HG03457 (cell line): Measurements from ENCODE around the gene DDX18.
"Not testable (repeated sequence)": the region's sequence is repeated elsewhere in the genome, so short reads cannot be mapped to it uniquely, and the experiment has no call there.

ENCODE experiments used
- ATAC-seq: cut with Tn5 transposase; IDR thresholded peaks from one replicate; pipeline ENCODE4 v1.9.1; 2021; ENCODE audit warnings: moderate number of reproducible peaks; ENCODE audit not compliant: unreplicated experiment

DDX18 gene

DNA sequence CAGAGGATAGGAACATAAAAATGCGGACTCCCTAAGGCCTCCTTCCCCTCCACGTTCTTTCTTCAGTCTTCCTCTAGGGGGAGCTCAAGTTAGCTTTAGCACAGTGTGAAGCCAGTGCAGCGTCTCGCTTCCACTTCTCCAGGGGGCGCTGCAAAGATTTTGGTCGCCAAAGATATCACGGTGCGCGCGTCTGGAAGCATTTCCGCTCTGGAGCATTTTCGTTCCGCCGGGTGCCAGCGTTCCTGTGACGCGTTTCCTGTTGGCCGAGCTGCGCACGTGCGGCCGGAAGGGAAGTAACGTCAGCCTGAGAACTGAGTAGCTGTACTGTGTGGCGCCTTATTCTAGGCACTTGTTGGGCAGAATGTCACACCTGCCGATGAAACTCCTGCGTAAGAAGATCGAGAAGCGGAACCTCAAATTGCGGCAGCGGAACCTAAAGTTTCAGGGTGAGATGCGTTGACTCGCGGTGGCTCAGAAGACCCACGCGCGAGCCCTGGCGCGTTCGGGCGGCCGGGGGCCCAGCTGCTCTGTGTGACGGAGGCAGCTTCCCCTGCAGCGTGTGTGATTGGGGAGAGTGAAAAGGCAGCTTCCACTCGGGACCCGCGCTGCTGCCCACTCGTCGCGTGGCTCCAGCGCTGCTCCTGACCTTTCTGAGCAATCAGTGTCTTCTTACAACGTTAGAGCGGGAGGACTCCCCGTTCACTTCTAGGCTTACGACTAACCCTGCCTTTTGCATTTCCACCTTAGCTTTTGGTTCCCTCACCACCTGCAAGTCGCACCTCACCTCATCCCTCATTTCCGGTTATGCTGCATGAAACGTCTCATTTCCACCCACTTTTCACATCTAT, at the start of gene DDX18:
Gene DDX18 (plus strand): TSS at position 275 of the 848 bp plus-strand sequence. CDS start 87 bp downstream, at position 362.
- ATAC-seq = peak; percentile 96

DNA sequence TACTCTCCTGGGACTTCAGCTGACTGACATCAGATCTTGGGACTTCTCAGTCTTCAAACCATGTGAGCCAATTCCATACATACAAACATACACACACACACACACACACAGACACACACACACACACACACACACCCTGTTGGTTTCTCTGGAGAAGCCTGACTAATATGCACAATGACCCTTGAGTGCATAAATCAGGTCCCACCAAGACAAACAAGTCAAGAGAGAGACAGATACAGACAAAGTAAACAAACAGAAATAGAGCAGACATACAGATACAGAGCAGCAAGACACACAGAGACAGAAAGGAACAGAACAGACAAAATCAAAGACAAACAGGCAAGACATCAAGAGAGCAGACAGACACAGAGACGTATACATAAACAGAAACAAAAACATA, 43.8 kb upstream of the DDX18 start:
- no peak for ATAC-seq

DNA sequence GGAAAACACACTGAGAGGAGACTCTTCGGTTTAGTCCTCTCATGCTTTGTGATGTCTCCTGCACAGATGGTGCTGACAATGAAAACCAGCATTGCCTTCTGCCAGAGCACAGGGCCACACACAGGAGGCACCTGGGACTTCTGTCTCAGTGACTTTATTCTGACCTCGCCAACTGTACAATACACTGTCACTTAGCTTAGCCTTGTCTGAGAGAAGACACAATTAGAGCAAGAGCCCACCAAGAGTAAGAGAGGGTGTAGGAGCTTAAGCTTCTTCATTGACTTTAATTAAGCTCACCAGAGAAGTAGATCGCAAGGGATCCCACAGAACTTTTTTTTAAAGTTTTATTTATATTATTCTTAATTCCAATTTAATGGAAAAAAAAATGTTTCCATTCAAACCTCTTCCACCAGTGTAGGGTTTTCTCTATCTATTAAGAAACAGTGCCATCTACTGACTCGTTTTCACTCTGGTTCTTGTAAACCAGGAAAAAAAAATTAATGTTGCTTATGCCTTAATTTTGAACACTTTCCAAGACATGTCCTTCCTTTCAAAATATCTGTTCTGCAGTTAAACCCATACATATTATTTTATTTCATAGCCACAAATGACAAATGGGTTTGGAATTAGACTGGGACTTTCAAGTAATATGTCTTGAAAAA, 42.4 kb upstream of the DDX18 start:
- no peak for ATAC-seq

DNA sequence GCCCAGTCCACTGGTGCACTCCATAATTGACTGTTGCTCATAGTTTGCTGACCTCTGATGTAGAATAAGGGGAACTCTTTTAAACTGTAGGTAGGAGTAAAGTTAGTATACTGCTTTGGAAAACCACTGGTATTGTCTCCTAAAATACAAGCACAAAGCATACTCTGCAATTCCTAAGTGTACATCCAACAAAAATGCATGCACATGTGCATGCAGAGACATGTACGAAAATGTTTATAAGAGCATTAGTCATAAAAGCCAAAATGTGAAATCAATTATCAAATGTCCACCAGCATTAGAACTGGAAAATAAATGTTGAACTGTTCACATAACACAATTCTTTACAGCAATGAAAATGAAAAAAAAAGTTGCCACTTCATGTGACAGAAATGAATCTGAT, 39.8 kb upstream of the DDX18 start:
- no peak for ATAC-seq

DNA sequence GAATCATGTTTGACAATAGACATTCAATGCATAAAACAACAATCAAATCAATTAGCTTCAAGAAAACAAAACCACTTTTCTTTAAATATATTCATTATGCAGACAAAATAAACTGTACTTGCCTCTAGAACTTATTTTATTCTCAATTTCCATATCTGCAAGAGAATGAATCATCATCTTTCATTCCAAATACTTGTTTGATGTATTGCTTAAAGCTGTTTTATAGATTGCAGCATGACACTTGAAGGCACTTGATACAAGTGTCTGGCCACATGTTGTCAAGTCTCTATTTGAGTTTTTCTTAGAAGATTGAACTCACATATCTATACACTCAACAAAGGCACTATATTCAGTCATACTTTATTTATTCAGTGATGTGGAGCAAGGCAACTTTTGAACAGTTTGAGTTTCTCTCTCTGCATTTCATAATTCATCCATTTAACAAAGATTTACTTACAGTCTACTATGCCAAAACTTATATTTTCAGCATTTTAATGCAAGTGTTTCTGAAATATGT, 38.7 kb upstream of the DDX18 start:
- no peak for ATAC-seq

DNA sequence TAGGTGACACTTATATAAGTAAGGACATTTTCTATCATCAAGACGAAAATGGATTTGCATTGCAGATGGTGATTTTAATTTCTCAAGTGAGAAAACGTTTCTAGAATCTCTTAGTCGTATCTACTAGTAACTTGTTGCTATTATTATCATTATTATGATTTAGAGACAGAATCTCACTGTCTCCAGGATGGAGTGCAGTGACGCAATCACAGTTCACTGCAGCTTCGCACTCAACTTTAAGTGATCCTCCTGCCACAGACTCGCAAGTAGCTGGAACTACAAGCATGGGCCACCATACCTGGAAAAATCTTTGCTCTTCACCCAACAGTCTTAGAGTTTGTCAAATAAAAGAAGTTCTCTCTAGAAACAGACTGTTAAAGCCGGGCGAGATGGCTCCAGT, 37.6 kb upstream of the DDX18 start:
- no peak for ATAC-seq

DNA sequence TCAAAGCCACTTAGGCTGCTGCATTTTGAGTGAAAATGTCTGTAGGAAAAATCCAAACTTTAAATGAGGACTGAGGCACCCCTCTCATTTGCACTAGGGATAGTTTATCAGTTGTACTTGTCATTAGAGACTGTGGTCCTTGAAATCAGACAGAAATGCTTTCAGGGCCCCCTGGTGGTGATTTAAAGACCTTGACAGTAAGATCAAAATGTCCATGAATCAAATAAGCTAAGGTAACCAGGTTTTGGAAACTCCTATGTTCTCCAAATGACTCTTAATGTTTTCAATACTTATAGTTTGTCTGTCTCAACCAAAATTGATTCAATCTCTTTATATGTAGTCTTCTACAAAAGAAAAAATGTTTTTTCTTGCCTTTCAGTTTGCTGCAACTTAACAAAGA, 28.8 kb upstream of the DDX18 start:
- ATAC-seq = peak; percentile 61

DNA sequence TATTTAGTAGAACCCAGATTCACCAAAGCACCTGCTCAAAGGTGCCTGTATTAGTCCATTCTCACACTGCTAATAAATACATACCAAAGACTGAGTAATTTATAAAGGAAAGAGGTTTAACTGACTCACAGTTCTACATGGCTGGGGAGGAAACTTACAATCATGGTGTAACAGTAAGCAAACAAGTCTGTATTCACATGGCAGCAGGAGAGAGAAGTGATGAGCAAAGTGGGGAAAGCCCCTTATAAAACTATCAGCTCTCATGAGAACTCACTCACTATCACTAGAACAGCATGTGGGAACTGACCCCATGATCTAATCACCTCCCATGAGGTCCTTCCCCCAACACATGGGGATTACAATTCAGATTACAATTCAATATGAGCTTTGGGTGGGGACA, 28.0 kb upstream of the DDX18 start:
- no peak for ATAC-seq

DNA sequence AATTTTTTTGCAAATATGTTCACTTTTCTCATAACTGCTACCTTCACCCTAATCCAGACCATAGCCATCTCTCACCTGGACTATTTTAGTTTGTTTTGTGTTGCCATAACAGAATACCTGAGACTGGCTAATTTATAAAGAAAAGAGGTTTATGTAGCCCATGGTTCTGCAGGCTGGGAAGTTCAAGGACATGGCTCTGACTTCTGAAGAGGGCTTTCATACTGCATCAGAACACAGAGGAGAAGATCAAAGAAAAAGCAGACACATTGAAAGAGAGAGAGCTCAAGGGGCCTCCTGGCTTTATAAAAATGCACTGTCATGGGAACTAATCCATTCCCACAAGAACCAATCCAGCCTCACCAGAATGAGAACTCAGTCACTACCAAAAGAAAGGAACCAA, 25.0 kb upstream of the DDX18 start:
- ATAC-seq = no peak

DNA sequence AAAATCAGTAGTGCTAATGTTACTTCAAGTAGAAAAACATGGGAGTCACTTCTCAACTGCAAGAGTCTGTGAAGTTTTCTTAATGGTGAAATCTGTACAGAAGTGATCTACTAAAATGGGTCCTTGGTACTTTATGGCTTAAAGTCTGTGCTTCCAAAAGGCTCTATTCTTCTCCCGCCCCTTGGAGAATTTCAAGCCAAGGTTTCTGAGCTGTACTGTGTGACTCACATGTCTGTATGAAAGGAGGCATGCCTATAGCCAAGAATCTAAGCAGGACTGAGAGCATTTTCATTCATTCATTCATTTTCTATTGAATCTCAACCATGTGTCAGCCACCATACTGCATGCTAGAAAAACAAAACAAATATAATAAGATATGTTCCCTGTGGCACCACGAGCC, 19.8 kb upstream of the DDX18 start:
- no peak for ATAC-seq

DNA sequence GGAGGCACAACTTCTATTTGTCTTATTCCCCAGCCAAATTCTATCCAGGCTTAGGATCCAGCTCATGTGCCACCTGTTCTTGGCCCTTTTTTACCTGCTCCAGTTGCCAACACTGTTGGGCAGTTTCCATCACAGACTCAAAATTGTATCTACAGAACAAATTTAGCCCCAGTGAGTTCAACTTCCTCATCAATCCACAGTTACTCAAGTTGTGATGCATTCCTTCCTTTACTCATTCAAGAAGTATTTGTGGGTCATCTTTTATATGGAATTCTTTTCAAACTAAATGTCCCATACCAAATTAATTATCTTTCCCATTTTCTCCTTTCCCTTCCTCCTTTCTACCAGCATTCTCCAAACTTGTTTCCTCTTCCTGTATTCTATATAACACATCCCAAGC, 12.7 kb upstream of the DDX18 start:
- no peak for ATAC-seq

DNA sequence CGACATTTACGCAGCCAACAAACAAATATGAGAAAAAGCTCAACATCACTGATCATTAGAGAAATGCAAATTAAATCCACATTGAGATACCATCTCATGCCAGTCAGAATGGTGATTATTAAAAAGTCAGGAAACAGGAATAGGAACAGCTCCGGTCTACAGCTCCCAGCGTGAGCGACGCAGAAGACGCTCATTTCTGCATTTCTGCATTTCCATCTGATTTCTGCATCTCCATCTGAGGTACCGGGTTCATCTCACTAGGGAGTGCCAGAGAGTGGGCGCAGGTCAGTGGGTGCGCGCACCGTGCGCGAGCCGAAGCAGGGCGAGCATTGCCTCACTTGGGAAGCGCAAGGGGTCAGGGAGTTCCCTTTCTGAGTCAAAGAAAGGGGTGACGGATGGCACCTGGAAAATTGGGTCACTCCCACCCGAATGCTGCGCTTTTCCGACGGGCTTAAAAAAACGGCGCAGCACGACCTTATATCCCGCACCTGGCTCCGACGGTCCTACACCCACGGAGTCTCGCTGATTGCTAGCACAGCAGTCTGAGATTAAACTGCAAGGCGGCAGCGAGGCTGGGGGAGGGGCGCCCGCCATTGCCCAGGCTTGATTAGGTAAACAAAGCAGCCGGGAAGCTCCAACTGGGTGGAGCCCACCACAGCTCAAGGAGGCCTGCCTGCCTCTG, 10.7 kb upstream of the DDX18 start:
- ATAC-seq = not testable (repeated sequence)

DNA sequence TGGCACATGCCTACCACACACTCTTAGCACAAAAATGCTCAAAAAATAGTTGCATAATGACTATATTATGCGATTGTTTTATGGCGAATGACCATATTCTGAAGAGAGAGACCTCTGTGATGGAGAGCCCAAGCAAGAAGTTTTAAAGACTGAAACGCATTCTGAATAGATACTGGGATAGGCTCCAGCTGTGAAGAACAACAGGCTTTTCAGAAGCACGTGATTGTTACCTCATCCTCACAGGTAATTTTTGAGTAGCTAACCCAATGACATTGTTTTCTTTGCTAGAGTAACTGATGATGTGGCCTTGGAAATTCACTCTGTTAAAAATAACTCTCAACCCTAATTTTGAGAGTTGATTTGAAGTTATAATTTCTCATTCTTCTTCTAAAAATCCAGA, 2.0 kb upstream of the DDX18 start:
- ATAC-seq = no peak

DNA sequence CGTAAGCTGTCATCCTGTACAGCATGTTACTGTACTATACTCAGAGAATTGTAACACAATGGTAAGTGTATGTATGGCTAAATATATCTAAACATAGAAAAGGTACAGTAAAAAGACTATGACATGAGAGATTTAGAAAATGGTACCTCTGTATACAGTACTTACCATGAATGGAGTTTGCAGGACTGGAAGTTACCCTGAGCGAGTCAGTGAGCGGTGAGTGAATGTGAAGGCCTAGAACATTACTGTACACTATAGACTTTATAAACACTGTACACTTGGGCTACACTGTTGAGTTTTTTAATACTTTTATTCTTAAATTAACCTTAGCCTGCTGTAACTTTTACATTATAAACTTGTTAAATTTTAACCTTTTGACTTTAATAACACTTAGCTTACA, 1.5 kb downstream of the DDX18 start:
- ATAC-seq = no peak

DNA sequence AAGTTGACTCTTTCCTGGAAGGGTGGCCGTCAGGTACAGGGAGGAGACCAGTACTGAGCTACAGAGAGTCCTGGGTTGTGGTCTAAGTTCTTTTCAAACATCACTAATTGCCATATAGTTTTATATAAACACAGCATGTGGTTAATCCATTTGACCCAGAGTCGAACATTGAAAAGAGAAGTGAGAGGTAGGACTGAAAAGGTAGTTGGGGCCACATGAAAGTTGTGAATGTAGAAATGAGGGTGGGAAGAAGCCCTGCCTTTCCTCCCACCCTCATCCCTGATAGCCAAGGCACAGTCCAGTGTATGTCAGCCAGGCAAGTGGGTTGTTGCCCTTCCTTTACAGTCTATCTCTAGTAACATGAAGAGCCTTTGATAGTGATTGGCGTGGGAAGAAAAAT, 4.4 kb downstream of the DDX18 start:
- ATAC-seq = no peak

DNA sequence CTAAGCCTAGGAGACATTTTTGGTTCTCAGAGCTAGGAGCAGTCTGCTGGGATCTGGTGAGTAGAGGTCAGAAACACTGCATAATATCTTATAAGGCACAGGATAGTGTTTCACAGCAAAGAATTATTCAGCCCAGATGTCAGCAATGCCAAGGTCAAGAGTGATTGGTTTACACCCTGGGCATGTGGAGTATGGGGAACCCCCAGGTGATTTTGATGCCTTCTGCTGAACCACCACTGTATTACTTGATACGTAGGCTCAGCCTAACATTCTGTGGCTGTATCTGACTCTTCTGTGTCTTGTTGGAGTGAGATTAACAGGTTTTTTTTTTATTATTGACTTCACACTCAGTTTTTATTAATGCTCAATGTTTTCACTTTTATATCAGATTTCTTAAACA, 6.0 kb downstream of the DDX18 start:
- no peak for ATAC-seq

DNA sequence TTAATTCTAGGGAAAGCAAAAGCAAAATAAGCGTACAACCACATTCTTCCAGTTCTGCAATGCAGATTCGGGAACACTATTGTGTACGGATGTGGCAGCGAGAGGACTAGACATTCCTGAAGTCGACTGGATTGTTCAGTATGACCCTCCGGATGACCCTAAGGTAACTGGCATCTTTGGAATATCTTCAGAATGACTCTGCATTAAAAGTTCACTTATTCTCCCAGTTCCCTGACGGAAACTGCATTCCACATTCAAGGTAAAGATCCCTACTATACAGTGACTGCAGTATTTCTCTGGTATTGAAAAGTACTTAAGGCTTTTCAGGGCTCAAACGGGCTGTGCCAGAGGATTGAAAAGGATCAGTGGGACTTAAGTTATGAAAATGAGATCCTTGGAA, 10.9 kb downstream of the DDX18 start:
- no peak for ATAC-seq

DNA sequence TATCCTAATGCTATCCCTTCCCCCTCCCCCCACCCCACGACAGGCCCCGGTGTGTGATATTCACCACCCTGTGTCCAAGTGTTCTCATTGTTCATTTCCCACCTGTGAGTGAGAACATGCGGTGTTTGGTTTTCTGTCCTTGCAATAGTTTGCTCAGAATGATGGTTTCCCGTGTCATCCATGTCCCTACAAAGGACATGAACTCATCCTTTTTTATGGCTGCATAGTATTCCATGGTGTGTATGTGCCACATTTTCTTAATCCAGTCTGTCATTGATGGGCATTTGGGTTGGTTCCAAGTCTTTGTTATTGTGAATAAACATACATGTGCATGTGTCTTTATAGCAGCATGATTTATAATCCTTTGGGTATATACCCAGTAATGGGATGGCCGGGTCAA, 13.0 kb downstream of the DDX18 start:
- ATAC-seq = not testable (repeated sequence)

DNA sequence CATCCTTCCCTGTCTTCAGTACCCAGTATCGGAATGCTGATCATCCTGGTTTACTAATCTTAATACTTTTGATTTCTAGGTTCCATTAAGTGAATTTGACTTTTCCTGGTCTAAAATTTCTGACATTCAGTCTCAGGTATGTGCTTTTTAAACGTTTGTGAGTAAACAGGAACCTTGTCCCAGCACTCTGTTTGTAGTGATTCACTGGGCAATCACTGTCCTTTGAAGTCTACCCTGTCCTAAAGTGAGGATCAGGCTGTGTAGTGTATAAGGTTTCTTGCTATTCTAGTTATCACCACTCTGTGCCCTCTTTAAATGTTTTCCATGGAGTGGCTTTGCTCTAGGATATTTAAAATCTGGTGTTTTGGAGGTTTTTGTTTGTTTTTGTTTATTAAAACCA, 14.4 kb downstream of the DDX18 start:
- ATAC-seq = no peak

DNA sequence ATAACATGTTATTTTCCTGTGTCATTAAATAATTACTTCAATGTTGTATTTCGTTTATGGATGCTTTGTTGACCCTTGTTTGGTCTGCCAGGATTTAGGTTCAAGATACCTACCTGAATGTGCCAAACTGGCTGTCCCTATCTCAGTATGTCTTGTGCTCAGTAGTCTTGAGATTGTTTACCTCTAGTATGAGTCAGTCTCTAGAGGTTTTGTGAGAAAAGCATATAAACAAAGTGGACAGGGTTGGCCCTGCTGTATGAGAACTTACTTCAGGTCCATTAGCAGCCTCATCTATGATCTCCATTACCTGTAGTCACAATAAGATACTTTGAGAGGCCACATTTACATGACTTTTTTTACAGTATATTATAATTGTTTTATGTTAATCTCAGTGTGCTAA, 17.8 kb downstream of the DDX18 start:
- ATAC-seq = no peak

DNA sequence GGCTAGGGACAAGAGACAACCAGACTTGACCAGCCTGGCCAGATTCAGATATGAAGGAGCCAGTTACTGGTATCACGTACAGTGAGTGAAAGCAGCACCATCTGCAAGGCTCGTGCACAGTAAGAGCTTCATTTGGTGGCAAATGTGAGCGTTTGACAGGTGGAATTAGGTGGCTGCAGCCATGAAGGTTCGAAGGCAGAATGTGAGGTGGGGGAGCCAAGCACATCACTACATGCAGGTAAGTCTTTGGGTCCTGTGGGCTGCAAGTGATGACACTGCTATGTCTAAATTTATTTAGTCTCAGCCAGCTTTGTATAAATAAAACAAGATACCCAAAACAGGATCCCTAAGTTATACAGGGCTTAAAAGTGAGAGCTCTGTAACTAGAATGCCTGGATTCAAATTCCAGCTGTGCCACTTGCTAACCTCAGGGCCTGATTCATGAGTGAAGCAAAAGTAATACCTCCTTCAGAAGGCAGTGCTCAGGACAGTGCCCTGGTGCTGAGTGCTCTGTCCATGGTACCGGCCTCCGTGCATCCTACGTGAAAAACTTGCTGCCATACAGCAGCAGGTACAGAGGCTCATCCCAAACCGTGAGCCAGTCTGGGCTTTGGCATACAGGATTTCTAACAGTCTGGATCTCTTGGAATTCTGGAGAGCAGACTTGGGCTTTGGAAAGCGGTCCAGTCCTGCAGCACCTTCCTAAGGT, 18.6 kb downstream of the DDX18 start:
- ATAC-seq = no peak
